Measurements from ENCODE around the gene TNS3. TPM values are rescaled to one million over a fixed set of nuclear protein-coding genes. Genes with fewer than 3 reads are reported as not detected.

TNS3 gene
- total RNA-seq, 2 donors from 2014 or later: 0.37 to 0.71 TPM

- peaks cover 4% of the 10 kb centered on the region for H3K9me3 Mint-ChIP-seq
- peaks cover 4% of the 10 kb centered on the region for H3K27me3 Mint-ChIP-seq
- H3K4me3 Mint-ChIP-seq: no peak overlapping the region
- H3K4me1 Mint-ChIP-seq: no peaks in the 10 kb centered on the region
- H3K27ac Mint-ChIP-seq: no peak overlapping the region
- H3K36me3 Mint-ChIP-seq (ENCODE audit: low read depth): no peaks in the 10 kb centered on the region
- no peak for ATAC-seq (replicated peaks)
These were observed 293.9 kb downstream of the TNS3 start for GRCh38 chr7:47288060-47288459.

- H3K27ac Mint-ChIP-seq: no peak overlapping the region
- ATAC-seq (replicated peaks): no peak
- peaks cover 4% of the 10 kb centered on the region for H3K27me3 Mint-ChIP-seq
- H3K4me3 Mint-ChIP-seq: no peak overlapping the region
- H3K4me1 Mint-ChIP-seq: no peaks in the 10 kb centered on the region
- H3K36me3 Mint-ChIP-seq (ENCODE audit: low read depth): no peaks in the 10 kb centered on the region
- peaks cover 4% of the 10 kb centered on the region for H3K9me3 Mint-ChIP-seq
These were observed 295.9 kb downstream of the TNS3 start for GRCh38 chr7:47285860-47286491.

GRCh38 chr7:47284691-47285635, 296.9 kb downstream of the TNS3 start:
- Mint-ChIP-seq H3K4me3 (no peak overlapping the region), H3K4me1 (no peaks in the 10 kb centered on the region), H3K36me3 (ENCODE audit: low read depth) (no peaks in the 10 kb centered on the region), H3K27ac (no peak overlapping the region), H3K27me3 (peaks cover 4% of the 10 kb centered on the region), H3K9me3 (peaks cover 4% of the 10 kb centered on the region)
- no peak for ATAC-seq (replicated peaks)

GRCh38 chr7:47283497-47284131, 298.3 kb downstream of the TNS3 start:
- peaks cover 4% of the 10 kb centered on the region for H3K9me3 Mint-ChIP-seq
- peaks cover 4% of the 10 kb centered on the region for H3K27me3 Mint-ChIP-seq
- H3K27ac Mint-ChIP-seq: no peak overlapping the region
- no peaks in the 10 kb centered on the region for H3K36me3 Mint-ChIP-seq (ENCODE audit: low read depth)
- ATAC-seq (replicated peaks): no peak
- no peaks in the 10 kb centered on the region for H3K4me1 Mint-ChIP-seq
- H3K4me3 Mint-ChIP-seq: no peak overlapping the region

DNA sequence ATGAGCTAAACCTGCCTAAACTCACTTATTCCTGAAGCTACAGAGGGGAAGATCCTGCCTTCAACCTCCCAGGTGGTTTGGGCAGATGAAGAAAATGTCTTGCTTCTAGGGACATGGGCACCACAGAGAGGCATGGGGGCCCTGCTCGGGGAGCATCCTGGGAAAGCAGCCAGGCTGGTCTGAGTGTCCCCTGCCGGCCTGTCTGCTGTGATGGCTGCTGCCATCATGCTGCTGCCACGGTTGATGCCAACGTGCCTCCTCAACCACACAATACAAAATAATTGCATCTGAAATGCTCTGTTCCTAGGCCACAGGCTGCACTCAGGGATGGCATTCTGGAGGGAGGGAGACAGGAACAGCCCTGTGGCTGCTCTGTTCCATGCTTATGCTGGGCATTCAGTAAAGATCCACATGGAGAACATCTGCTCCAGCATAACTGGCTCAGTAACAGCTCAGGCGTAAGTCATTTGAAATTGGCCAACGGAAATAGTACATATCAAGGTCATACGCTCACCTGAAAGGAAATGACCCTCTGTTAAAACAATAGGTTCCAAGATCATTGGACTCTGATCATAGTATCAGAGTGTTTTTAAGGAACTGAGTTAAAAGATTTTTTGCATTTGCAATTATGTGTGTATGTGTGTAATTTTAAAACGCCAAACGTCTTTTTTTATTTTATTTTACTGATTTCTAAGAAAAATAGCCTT, 299.0 kb downstream of the TNS3 start:
- peaks cover 4% of the 10 kb centered on the region for H3K9me3 Mint-ChIP-seq
- ATAC-seq (replicated peaks): no peak
- peaks cover 4% of the 10 kb centered on the region for H3K27me3 Mint-ChIP-seq
- H3K36me3 Mint-ChIP-seq (ENCODE audit: low read depth): no peaks in the 10 kb centered on the region
- no peak overlapping the region for H3K4me3 Mint-ChIP-seq
- no peaks in the 10 kb centered on the region for H3K4me1 Mint-ChIP-seq
- H3K27ac Mint-ChIP-seq: no peak overlapping the region

DNA sequence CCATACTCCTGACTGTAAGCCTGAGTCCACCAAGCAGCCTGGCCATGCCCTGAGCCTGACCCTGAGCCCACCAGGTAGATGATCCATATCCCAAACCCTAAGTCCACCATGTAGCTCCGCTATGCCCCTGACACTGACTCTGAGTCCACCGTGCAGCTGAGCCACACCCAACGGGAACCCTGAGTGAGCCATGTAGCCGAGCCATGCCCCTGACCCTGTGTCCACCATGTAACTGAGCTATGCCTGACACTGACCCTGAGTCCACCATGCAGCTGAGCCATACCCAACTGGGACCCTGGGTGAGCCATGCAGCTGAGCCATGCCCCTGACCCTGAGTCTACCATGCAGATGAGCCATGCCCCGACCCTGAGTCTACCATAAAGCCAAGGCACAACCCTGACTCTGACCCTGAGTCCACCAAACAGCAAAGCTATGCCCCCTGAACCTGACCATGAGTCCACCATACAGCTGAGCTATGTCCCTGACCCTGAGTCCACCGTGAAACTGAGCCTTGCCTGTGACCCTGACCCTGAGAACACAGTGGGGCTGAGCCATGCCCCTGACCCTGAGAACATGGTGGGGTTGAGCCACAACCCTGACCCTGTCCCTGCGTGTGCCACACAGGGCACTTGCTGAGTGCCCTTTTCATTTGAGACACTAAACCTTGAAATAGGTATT, 299.8 kb downstream of the TNS3 start:
- H3K4me3 Mint-ChIP-seq: no peak overlapping the region
- no peak for ATAC-seq (replicated peaks)
- H3K36me3 Mint-ChIP-seq (ENCODE audit: low read depth): no peaks in the 10 kb centered on the region
- no peak overlapping the region for H3K27ac Mint-ChIP-seq
- H3K4me1 Mint-ChIP-seq: no peaks in the 10 kb centered on the region
- peaks cover 4% of the 10 kb centered on the region for H3K9me3 Mint-ChIP-seq
- no peaks in the 10 kb centered on the region for H3K27me3 Mint-ChIP-seq

- no peaks in the 10 kb centered on the region for H3K36me3 Mint-ChIP-seq (ENCODE audit: low read depth)
- peaks cover 4% of the 10 kb centered on the region for H3K9me3 Mint-ChIP-seq
- H3K4me3 Mint-ChIP-seq: no peak overlapping the region
- H3K4me1 Mint-ChIP-seq: no peaks in the 10 kb centered on the region
- H3K27ac Mint-ChIP-seq: no peak overlapping the region
- H3K27me3 Mint-ChIP-seq: no peaks in the 10 kb centered on the region
- no peak for ATAC-seq (replicated peaks)
These were observed 300.8 kb downstream of the TNS3 start for GRCh38 chr7:47281161-47281560.

DNA sequence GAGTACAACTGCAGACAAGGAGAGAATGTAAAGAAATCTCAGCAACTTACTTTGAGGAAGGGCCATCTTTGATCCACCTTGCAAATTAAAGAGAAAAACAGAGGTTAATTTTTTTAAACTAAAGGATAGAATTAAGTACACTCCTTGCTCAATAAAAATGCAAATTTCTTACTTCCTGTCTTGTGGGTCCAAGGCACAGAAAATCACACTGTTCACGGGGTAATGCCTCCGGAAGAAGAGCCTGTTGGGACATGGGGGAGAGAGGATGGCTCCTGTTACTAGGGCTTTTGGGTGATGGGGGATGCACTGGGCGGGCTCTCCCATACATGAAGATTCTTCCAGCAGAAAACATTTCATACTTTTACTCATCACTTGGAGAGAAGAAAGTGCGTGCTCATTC, 301.8 kb downstream of the TNS3 start:
- no peak for ATAC-seq (replicated peaks)
- H3K36me3 Mint-ChIP-seq (ENCODE audit: low read depth): no peaks in the 10 kb centered on the region
- H3K9me3 Mint-ChIP-seq: no peaks in the 10 kb centered on the region
- H3K27ac Mint-ChIP-seq: no peak overlapping the region
- no peaks in the 10 kb centered on the region for H3K4me1 Mint-ChIP-seq
- H3K27me3 Mint-ChIP-seq: no peaks in the 10 kb centered on the region
- H3K4me3 Mint-ChIP-seq: no peak overlapping the region

DNA sequence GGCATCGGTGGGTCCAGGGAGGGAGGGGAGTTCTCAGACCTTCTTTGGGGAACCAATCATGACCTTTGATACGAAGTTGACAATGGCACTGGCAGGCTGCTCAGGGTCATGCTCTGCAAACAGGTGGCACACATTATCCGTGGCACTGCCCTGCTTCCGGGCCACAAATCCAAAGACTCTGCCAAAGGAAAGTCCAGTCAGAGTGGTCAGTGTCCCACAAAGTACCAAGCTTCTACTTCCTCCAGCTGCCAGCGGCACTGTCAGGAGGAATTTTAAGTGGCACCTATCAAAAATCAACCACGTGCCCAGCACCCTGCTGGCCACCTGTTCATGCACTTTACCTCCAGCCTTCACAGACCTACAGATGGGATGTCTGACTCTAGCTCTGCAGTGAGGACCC, 303.9 kb downstream of the TNS3 start:
- Mint-ChIP-seq H3K27ac (no peak overlapping the region), H3K36me3 (ENCODE audit: low read depth) (no peaks in the 10 kb centered on the region), H3K27me3 (no peaks in the 10 kb centered on the region), H3K4me1 (no peaks in the 10 kb centered on the region), H3K9me3 (no peaks in the 10 kb centered on the region), H3K4me3 (no peak overlapping the region)
- ATAC-seq (replicated peaks): no peak

GRCh38 chr7:47277321-47277781, 304.6 kb downstream of the TNS3 start:
- H3K9me3 Mint-ChIP-seq: no peaks in the 10 kb centered on the region
- H3K4me1 Mint-ChIP-seq: no peaks in the 10 kb centered on the region
- no peaks in the 10 kb centered on the region for H3K36me3 Mint-ChIP-seq (ENCODE audit: low read depth)
- H3K4me3 Mint-ChIP-seq: no peak overlapping the region
- ATAC-seq (replicated peaks): no peak
- no peak overlapping the region for H3K27ac Mint-ChIP-seq
- H3K27me3 Mint-ChIP-seq: no peaks in the 10 kb centered on the region

DNA sequence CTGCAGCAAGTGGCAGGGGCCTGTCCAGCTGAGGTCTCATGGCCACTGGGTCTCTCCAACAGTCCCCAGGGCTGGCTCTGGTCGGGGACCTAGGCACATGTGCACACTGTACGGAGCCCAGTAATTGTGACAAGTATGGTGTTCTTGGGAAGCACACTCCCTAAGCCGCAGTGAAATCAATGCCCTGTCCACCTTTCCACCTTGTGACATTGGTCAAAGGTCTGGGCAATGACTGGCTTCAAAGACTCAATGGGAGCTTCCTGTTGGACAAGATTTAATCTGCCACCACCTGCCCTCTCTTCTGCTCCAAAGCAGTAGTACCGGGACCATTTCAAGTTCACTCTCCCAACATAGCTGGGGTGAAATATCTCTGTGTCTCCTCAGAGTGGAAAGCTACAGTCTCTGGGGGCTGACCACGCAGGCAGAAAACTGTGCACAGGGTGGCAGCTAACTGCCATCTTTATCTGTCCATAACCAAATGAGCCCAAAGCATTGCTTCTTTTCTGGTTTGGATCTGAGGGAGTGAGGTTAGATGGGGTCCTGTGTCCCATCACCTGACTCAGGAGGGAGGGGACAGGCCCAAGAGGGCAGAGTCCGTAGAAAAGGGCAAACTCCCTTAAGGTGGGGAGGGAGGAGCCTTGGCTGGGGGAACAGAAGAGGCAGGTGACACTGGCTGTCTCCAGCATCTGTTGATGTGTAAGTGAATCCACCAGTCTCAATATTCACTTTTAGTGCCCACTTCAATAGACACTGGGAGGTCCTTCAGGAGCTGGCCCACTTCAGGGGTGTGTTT, 307.7 kb downstream of the TNS3 start:
- ATAC-seq (replicated peaks): no peak
- Mint-ChIP-seq H3K4me3 (no peak overlapping the region), H3K9me3 (no peaks in the 10 kb centered on the region), H3K27ac (no peak overlapping the region), H3K36me3 (ENCODE audit: low read depth) (no peaks in the 10 kb centered on the region), H3K27me3 (no peaks in the 10 kb centered on the region), H3K4me1 (no peaks in the 10 kb centered on the region)

- H3K4me1 Mint-ChIP-seq: no peaks in the 10 kb centered on the region
- no peaks in the 10 kb centered on the region for H3K9me3 Mint-ChIP-seq
These were observed 308.8 kb downstream of the TNS3 start for GRCh38 chr7:47273088-47273487.

GRCh38 chr7:47271749-47272148, 310.2 kb downstream of the TNS3 start:
- no peak overlapping the region for H3K4me3 Mint-ChIP-seq
- H3K27me3 Mint-ChIP-seq: no peaks in the 10 kb centered on the region
- no peak overlapping the region for H3K27ac Mint-ChIP-seq
- H3K4me1 Mint-ChIP-seq: no peaks in the 10 kb centered on the region
- ATAC-seq (replicated peaks): no peak
- H3K36me3 Mint-ChIP-seq (ENCODE audit: low read depth): no peaks in the 10 kb centered on the region
- no peaks in the 10 kb centered on the region for H3K9me3 Mint-ChIP-seq

More at GRCh38 chr7:47273088-47273487, 308.8 kb downstream of the TNS3 start:
- H3K27me3 Mint-ChIP-seq: no peaks in the 10 kb centered on the region
- no peak for ATAC-seq (replicated peaks)
- H3K4me3 Mint-ChIP-seq: no peak overlapping the region
- no peak overlapping the region for H3K27ac Mint-ChIP-seq
- H3K36me3 Mint-ChIP-seq (ENCODE audit: low read depth): no peaks in the 10 kb centered on the region

All from activated T-helper 17 cell treated with anti-CD3 and anti-CD28 coated beads, Interleukin-2, amount 50 U/mL, for 72 hours (primary cell).